Dendritic cell treated with granulocyte-macrophage colony-stimulating factor and Interleukin-4, amounts not matched to agents 40 ng/mL and 50 ng/mL, for 4 days (primary cell): ENCODE measurements around the gene GBA2.

Experiments
- H3K27ac Mint-ChIP-seq: one replicate; pipeline ENCODE4 v1.8.0; 2022; ENCODE audit warnings: mild to moderate bottlenecking, mixed read lengths
- H3K27me3 Mint-ChIP-seq: one replicate; pipeline ENCODE4 v1.8.0; 2022; ENCODE audit warnings: mild to moderate bottlenecking, mixed read lengths
- H3K36me3 Mint-ChIP-seq: one replicate; pipeline ENCODE4 v1.8.0; 2022; ENCODE audit warnings: low read depth, mixed read lengths
- H3K4me1 Mint-ChIP-seq: one replicate; pipeline ENCODE4 v1.8.0; 2022; ENCODE audit warnings: low read depth, mixed read lengths
- H3K4me3 Mint-ChIP-seq: one replicate; pipeline ENCODE4 v1.8.0; 2022; ENCODE audit warnings: mild to moderate bottlenecking, moderate library complexity, mixed read lengths
- H3K9me3 Mint-ChIP-seq: one replicate; pipeline ENCODE4 v1.8.0; 2022; ENCODE audit warnings: mixed read lengths
- intact Hi-C: fragments of 100-400 bp; cut with micrococcal nuclease; formaldehyde crosslinking; loops from one replicate; pipeline ENCODE4 v1.15.0; 2022

Gene GBA2

DNA sequence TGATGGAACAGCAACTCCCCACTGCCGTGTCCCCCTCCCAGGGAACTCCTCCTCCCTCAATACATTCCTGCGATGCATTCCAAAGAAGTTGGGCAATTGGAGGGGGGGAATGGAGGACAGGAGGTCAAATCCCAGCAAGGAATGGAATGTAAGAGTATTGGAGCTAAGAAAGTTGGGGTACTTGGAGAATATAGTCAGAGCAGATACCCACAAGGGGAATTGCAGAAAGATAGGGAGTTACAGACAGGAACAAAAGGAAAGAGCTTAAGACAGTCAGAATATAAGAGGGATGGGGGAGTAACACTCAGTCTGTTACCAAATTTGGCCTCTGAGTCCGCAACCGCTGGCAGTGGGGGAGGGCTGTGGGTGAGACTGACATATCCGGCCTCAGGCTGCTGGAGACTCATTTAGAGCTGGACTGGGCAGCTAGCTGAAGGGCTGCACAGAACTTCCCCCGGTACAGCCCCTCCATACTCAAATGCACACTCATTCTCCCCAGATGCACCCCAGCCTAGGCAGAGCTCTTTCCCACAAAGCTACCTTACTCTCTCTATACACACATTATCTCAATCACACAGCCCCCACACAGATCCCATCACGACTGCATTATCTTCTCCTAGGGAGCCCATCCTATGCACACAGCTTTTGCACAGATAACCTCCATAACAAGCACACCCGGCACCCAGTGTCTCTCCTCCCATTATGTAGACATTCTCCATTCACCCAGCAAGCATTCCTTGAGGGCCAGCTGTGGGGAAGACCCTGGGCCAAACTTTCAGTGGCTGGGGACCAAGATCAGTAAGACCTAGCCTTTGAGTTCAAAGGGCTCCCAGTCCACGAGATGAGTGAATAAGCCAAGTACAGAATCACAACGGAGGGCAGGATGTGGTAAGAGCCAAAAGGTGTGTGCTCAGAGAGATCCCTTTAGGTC lies 20.7 kb downstream of the GBA2 start:
- no peak overlapping the region for H3K4me3 Mint-ChIP-seq
- no peaks in the 10 kb centered on the region for H3K9me3 Mint-ChIP-seq
- peaks cover 10% of the 10 kb centered on the region for H3K36me3 Mint-ChIP-seq
- H3K4me1 Mint-ChIP-seq = peaks cover 8% of the 10 kb centered on the region
- H3K27ac Mint-ChIP-seq = no peak overlapping the region
- intact Hi-C loops = no loop called here
- no peaks in the 10 kb centered on the region for H3K27me3 Mint-ChIP-seq

DNA sequence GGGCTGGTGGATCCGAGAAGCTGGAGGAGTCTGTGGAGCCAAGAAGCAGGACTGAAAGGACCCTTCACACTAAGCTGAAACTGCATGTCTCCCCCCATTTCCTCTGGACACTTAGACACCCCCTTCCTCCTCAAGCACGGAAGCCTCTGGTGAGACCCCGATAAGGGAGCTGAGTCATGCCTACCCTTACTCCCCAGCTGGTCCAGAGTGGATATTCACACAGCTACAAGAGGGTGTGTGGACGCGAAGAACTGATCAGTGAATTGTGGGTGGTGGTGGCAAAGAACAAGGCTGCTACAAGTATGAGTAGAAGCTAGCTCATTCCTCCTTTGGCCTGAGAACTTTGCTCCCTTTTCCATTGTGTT lies 21.4 kb downstream of the GBA2 start:
- H3K36me3 Mint-ChIP-seq = peaks cover 10% of the 10 kb centered on the region

GRCh38 chr9:35726931-35727330 lies 22.1 kb downstream of the GBA2 start:
- H3K4me1 Mint-ChIP-seq = peaks cover 5% of the 10 kb centered on the region
- intact Hi-C loops = no loop called here
- H3K4me3 Mint-ChIP-seq = peak overlapping the region; percentile 41
- no peaks in the 10 kb centered on the region for H3K27me3 Mint-ChIP-seq
- H3K36me3 Mint-ChIP-seq = peaks cover 9% of the 10 kb centered on the region
- no peaks in the 10 kb centered on the region for H3K9me3 Mint-ChIP-seq
- H3K27ac Mint-ChIP-seq = no peak overlapping the region

More for the DNA sequence above, 21.4 kb downstream of the GBA2 start:
- no peaks in the 10 kb centered on the region for H3K27me3 Mint-ChIP-seq
- H3K9me3 Mint-ChIP-seq = no peaks in the 10 kb centered on the region
- intact Hi-C loops = no loop called here
- H3K4me3 Mint-ChIP-seq = no peak overlapping the region
- peaks cover 2% of the 10 kb centered on the region for H3K4me1 Mint-ChIP-seq
- no peak overlapping the region for H3K27ac Mint-ChIP-seq

GRCh38 chr9:35725362-35725761 lies 23.7 kb downstream of the GBA2 start:
- Mint-ChIP-seq H3K27me3 (no peaks in the 10 kb centered on the region), H3K36me3 (no peaks in the 10 kb centered on the region), H3K9me3 (no peaks in the 10 kb centered on the region), H3K4me1 (peaks cover 11% of the 10 kb centered on the region), H3K4me3 (no peak overlapping the region), H3K27ac (no peak overlapping the region)
- intact Hi-C loops = no loop called here

DNA sequence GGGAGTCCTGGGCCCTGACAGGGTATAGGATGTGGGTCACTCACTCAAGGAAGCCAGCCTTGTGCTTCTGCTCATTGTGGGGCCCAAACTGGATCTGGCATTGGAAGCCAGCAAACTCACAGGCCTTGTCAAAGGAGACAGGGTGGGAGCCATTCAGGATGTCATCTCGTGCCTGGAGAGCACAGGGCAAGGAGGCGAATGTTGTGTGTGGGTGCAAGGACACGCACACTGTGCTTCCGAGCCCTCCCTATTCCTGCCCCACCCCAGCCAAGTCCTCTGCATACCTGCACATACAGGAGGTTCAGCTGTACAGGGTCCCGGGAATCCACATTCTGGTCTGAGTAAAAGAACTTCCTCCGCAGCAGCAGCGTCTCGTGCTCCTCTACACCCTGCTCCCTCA lies 25.1 kb downstream of the GBA2 start:
- H3K27ac Mint-ChIP-seq = no peak overlapping the region
- no peak overlapping the region for H3K4me3 Mint-ChIP-seq
- no peaks in the 10 kb centered on the region for H3K27me3 Mint-ChIP-seq
- H3K36me3 Mint-ChIP-seq = no peaks in the 10 kb centered on the region
- H3K4me1 Mint-ChIP-seq = peaks cover 21% of the 10 kb centered on the region
- intact Hi-C loops = no loop called here
- no peaks in the 10 kb centered on the region for H3K9me3 Mint-ChIP-seq

DNA sequence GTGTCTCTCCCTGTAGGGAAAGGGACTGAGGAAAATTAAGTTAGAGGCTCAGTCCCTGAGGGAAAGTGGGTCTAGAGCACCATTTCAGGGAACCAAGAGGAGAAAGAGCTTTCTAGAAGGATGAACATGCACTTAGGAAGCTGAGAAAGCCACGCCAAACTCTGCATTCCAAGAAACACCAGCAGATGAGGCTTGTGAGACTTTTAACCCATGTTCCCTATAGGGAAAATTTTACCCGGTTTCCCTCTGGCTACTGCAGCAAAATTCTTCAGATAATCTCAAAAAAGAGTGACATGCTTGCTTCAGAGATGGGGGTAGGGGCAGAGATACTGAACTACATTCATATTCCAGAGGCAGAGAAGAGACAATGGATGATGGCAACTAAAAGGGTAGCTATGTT lies 25.6 kb downstream of the GBA2 start:
- no peaks in the 10 kb centered on the region for H3K36me3 Mint-ChIP-seq
- H3K9me3 Mint-ChIP-seq = no peaks in the 10 kb centered on the region
- peaks cover 22% of the 10 kb centered on the region for H3K4me1 Mint-ChIP-seq
- H3K27me3 Mint-ChIP-seq = no peaks in the 10 kb centered on the region
- H3K4me3 Mint-ChIP-seq = no peak overlapping the region
- intact Hi-C loops = no loop called here
- no peak overlapping the region for H3K27ac Mint-ChIP-seq

DNA sequence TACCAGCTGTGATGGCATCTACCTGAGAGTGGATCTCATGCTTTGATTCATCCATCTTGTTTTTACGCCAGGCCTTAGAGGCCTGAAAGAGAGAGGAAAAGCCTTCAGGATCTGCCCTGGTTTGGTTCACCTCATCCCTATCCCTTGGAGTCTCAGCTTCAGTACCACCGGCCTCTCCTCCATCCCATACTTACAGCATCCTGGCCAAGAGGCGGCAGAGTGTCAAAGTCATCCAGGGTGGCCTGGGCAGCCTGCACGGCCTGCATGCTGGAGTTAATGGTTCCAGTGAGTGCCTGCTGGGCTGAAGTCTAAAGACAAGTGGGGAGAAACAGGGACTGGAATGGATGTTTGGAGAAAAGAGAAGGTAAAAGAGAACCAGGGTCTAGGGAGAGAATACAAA lies 29.5 kb downstream of the GBA2 start:
- Mint-ChIP-seq H3K4me1 (peaks cover 22% of the 10 kb centered on the region), H3K27ac (no peak overlapping the region), H3K36me3 (no peaks in the 10 kb centered on the region), H3K9me3 (no peaks in the 10 kb centered on the region), H3K4me3 (no peak overlapping the region), H3K27me3 (no peaks in the 10 kb centered on the region)
- intact Hi-C loops = no loop called here

GRCh38 chr9:35718721-35719511 lies 30.1 kb downstream of the GBA2 start:
- H3K4me3 Mint-ChIP-seq = no peak overlapping the region
- peaks cover 22% of the 10 kb centered on the region for H3K4me1 Mint-ChIP-seq
- H3K27me3 Mint-ChIP-seq = no peaks in the 10 kb centered on the region
- no peaks in the 10 kb centered on the region for H3K9me3 Mint-ChIP-seq
- intact Hi-C loops = no loop called here
- no peaks in the 10 kb centered on the region for H3K36me3 Mint-ChIP-seq
- no peak overlapping the region for H3K27ac Mint-ChIP-seq

GRCh38 chr9:35717132-35717870 lies 31.7 kb downstream of the GBA2 start:
- H3K36me3 Mint-ChIP-seq = no peaks in the 10 kb centered on the region
- H3K27me3 Mint-ChIP-seq = no peaks in the 10 kb centered on the region
- no peak overlapping the region for H3K27ac Mint-ChIP-seq
- peaks cover 21% of the 10 kb centered on the region for H3K4me1 Mint-ChIP-seq
- no peaks in the 10 kb centered on the region for H3K9me3 Mint-ChIP-seq
- no peak overlapping the region for H3K4me3 Mint-ChIP-seq
- intact Hi-C loops = no loop called here

- H3K27ac Mint-ChIP-seq = no peak overlapping the region
- H3K9me3 Mint-ChIP-seq = no peaks in the 10 kb centered on the region
- H3K27me3 Mint-ChIP-seq = no peaks in the 10 kb centered on the region
- H3K4me1 Mint-ChIP-seq = peaks cover 11% of the 10 kb centered on the region
- intact Hi-C loops = no loop called here
- H3K4me3 Mint-ChIP-seq = no peak overlapping the region
- no peaks in the 10 kb centered on the region for H3K36me3 Mint-ChIP-seq
These were observed 32.8 kb downstream of the GBA2 start for GRCh38 chr9:35716230-35716629.

GRCh38 chr9:35714579-35715252 lies 34.3 kb downstream of the GBA2 start:
- peaks cover 9% of the 10 kb centered on the region for H3K4me1 Mint-ChIP-seq
- H3K36me3 Mint-ChIP-seq = no peaks in the 10 kb centered on the region
- intact Hi-C loops = no loop called here
- H3K27me3 Mint-ChIP-seq = no peaks in the 10 kb centered on the region
- no peak overlapping the region for H3K27ac Mint-ChIP-seq
- no peaks in the 10 kb centered on the region for H3K9me3 Mint-ChIP-seq
- no peak overlapping the region for H3K4me3 Mint-ChIP-seq

DNA sequence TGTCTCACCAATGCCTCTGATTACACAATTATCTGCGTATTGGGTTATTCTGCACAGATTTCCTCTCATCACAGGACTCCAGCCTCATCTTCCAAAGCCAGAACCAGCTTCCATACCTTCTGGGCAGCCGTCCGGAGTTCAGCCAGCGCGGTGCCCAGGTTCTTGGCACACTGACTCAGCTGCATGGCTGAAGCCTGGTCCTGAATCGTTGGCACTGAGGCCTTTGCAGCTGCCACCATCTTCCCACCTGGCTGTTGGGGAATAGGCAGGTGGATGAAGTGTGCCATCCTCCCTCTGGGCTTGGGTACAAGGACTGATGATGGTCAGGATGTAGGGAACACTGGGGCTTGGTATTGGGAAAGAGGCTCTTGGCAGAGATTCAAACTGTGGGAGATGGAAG lies 34.9 kb downstream of the GBA2 start:
- no peaks in the 10 kb centered on the region for H3K27me3 Mint-ChIP-seq

DNA sequence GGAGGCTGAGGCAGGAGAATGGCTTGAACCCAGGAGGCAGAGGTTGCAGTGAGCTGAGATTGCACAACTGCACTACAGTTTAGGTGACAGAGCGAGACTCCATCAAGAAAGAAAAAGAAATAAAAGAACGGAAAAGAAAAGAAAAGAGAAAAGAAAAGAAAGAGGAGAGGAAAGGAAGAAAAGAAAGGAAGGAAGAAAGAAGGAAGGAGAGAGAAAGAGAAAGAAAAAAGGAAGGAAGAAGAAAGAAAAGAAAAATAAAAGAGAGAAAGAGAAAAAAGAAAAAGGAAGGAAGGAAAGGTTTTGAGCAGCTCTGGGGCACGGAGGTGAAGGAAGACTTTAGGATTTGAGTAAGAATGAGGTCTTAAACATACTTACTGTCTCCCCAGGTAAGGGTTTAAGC lies 35.5 kb downstream of the GBA2 start:
- Mint-ChIP-seq H3K27ac (no peak overlapping the region), H3K36me3 (no peaks in the 10 kb centered on the region), H3K4me1 (no peaks in the 10 kb centered on the region), H3K9me3 (no peaks in the 10 kb centered on the region), H3K4me3 (no peak overlapping the region), H3K27me3 (no peaks in the 10 kb centered on the region)
- intact Hi-C loops = no loop called here

More for the DNA sequence above, 34.9 kb downstream of the GBA2 start:
- Mint-ChIP-seq H3K4me1 (peaks cover 3% of the 10 kb centered on the region), H3K36me3 (no peaks in the 10 kb centered on the region), H3K4me3 (no peak overlapping the region), H3K27ac (no peak overlapping the region), H3K9me3 (no peaks in the 10 kb centered on the region)
- intact Hi-C loops = no loop called here
